Colon (tissue), 2 donors: ENCODE data around the gene ALPG.
"Not testable (repeated sequence)": the region's sequence is repeated elsewhere in the genome, so short reads cannot be mapped to it uniquely, and the experiment has no call there.

Source experiments
- FAIRE-seq: peaks from 2 replicates; lab custom pipeline; 2012; peaks lifted over from hg19 to GRCh38; lab: Jason Lieb, UNC
- donor health status: control.
- donor health status: control.

ALPG gene

DNA sequence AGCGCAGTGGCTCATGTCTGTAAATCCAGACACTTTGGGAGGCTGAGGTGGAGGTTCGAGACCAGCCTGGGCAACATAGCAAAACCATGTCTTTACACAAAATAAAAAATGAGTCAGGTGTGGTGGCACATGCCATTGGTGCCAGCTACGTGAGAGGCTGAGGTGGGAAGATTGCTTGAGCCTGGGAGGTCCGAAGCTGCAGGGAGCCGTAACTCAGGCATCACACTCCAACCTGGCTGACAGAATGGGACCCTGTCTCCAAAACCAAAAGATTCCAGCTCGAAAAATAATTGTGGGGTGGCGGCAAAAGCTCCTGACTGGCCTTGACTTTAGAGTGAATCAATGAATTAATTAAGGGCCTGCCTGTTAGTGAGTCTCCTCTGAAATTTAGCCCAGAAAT, 29.3 kb upstream of the ALPG start:
- FAIRE-seq = no peak

DNA sequence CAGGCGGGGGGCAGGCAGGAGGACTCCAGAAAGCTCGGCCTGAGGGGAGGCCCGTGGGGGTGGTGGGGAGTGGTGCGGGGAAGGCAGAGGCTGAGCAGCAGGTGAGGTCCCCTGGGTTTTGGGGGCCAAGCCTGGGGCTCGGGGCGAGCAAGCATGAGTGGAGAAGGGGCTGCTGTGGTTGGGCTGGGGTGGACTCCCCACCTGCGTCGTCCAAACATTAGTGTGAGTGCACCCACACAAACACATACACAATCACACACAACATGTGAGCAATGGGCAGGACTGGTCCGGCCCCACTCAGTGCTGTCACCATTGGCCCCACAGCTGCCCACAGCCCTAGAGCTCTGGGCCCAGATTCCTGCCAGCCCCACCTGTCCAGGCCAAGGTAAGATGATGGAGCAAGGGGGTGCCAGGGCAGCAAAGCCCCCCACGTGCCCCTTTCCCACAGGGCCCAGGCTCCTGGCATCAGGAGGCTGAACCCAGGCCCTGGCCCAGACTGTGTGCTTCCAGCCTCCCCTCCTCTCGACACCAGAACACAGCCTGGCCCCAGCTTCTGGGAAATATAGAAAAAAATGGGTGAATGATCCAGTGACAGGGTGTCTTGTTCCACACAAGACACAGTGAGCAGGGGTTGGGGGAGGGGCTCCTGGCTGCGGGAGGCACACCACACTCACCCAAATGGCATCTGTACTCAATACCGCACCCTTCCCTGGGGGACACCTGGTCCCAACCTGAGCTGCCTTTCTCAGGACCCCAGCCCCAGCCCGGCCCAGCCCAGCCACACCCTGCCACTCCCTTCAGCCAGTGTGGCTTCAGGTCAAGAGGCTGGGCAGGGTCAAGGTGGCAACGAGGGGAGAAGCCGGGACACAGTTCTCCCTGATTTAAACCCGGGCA, 28.6 kb upstream of the ALPG start:
- no peak for FAIRE-seq

DNA sequence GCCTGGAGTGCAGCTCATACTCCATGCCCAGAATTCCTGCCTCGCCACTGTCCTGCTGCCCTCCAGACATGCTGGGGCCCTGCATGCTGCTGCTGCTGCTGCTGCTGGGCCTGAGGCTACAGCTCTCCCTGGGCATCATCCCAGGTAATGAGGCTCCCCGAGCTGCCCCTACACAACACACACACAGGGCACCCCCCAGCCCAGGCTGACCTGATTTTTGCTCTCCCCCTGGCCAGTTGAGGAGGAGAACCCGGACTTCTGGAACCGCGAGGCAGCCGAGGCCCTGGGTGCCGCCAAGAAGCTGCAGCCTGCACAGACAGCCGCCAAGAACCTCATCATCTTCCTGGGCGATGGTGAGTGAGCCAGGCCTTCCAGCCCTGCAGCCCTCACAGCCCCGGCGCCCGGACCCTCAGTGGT, 27.9 kb upstream of the ALPG start, which contains the start of gene ALPP:
Gene ALPP, plus strand, starts transcription at position 17 of the 417 bp plus-strand sequence. Its CDS starts 52 bp downstream, at position 69.
- FAIRE-seq = not testable (repeated sequence)

DNA sequence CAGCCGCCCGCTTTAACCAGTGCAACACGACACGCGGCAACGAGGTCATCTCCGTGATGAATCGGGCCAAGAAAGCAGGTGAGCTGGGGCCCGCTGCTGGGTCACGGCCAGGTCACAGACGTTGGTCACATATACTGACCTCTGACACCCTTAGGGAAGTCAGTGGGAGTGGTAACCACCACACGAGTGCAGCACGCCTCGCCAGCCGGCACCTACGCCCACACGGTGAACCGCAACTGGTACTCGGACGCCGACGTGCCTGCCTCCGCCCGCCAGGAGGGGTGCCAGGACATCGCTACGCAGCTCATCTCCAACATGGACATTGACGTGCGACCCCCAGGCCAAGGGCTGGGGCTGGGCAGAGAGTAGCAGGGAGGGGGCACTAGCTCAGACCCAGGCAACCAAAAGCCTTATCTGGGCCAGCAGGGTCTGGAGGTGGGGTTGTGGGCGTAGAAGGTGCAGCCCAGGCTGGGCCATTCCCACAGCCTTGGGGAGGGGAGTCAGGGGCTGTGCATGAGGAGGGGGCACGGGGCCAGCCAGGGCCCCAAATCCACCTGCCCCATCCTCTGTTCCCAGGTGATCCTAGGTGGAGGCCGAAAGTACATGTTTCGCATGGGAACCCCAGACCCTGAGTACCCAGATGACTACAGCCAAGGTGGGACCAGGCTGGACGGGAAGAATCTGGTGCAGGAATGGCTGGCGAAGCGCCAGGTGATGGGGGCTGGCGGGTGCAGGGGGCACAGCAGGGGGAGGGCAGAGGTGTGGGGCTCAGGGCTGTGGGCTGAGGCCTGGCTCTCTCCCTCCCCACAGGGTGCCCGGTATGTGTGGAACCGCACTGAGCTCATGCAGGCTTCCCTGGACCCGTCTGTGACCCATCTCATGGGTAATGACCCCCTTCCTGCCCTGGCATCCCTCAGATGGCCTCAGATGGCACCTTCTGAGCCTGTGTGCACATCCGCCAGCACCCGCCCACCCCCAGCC, 26.7 kb upstream of the ALPG start:
- FAIRE-seq = not testable (repeated sequence)

- not testable (repeated sequence) for FAIRE-seq
Observed at GRCh38 chr2:232381204-232382031, 25.2 kb upstream of the ALPG start.

- FAIRE-seq = no peak
Observed at GRCh38 chr2:232382331-232383225, 24.1 kb upstream of the ALPG start.

- FAIRE-seq = no peak
Observed at GRCh38 chr2:232384466-232384865, 22.2 kb upstream of the ALPG start.

- not testable (repeated sequence) for FAIRE-seq
Observed at GRCh38 chr2:232385058-232385457, 21.6 kb upstream of the ALPG start.

DNA sequence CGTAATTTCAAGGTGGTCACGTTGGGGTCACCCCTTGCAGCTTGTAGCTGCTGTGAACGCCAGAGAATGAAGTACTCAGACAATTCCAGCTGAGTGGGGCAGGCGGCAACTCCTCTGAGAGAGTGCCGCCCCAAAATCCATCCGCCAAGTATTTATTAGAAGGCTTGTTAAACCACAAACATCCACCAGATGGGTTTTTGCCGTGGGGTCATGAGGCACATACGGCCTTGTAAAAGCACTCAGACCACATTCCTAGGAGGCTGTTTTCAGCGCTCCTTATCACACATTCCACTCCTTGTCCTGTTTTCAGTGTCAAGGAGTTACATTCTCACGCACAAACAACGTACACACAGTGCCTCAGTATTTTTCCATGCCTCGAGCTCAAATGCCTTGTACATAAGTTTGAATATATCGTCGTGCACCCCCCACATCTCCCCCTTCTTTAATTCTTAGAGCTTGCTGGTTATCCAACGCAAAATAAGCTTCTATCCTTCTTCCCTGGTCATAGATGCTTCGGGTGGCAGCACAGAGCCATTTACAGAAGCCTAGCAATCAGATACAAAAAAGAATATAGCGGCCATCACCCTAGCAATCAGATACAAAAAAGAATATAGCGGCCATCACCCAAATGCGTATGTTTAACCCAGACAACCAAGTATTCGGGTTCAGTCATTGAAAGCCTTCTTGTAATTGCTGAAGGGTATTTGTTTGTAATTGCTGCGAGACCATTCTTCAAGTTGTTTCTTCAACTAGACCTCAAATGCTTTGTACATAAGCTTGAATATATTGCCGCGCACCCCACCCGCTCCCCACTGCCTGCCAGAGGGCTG, 20.8 kb upstream of the ALPG start:
- FAIRE-seq = no peak

GRCh38 chr2:232386490-232386739, 20.2 kb upstream of the ALPG start:
- FAIRE-seq = no peak

DNA sequence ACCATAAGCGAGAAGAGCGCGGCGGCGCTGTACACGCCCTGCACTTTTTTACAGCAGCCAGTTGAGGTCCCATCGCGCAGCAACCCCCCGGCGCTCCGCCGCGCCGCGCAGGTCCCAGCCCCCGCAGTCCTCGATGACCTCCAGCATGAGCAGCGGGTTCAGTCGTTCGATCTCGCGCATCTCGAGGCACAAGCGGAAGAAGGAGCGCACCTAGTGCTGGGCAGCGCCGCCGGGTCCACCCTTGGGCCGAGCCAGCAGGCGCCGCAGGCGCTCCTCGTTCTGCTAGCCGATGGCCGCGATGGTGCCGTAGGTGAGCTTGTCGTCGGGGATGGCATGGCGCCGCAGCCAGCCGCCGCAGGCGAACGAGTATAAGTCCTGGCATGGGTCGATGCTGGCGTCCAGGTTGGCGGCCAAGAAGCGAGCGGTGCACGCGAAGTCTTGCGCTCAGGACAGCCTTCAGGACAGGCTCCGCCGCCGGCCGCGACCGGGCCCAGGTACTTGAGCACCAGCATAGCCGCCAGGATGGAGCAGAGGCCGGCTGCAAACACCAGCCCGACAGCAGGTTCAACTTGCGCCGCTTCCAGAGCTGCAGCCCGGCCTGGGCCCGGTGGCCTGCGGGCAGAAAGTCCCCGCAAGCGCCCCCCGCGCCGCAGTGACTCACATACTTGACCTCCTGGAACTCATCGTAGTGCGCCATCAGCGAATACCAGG, 19.7 kb upstream of the ALPG start:
- no peak for FAIRE-seq

DNA sequence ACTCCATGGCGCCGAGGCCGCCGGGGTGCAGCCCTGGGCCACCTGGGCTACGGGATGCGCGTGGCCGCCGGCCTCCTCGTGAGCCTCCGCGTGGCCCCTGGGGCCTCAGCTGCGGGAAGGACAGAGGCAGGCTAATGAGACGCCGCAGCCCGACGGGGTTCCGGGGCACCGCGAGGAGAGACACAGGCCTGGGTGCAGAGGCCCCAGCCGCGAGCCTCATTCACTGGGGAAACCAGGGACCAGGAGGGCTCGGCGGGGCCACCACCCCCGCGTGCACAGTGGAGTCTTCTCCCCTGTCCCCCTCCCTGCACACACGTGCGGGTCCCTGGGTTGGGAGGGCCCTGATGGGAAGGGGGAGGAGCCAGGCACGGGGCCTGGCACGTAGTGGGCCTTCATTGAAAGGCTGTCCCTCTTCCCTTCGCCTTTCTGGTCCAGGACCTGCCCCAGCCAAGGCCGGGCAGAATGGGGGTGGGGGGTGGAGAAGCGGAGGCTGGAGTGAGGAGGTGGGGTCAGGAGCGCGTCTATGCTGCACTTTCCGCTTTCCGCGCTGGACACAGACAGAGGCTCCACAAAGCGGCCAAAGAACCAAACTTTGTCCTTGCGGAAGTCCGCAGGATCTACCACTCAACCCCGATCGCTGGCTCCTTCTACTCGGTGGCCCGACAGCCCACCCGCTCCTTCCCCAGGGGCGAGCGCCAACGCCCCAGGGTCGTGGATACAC, 19.0 kb upstream of the ALPG start:
- no peak for FAIRE-seq

- FAIRE-seq = no peak
Observed at GRCh38 chr2:232388324-232388891, 18.2 kb upstream of the ALPG start.

DNA sequence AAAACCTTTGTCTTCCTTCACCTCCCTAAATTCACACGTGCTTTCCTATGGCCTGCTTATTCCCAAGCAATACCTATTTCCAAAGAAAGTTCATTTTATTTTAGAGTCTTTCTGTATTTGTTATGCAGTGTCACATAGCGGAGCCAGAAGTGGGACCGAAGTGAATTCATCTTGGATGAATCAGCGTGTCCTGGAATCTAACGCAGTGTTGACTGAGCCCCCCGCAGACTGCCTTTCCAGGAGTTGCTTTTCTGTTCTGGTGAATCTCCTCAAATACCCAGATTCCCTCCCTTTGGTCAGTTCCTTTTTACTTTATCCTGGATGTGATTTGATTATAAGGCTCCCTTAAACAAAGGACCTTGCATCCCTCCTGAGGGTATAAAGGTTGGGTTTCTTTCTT, 17.3 kb upstream of the ALPG start:
- FAIRE-seq = no peak

GRCh38 chr2:232390661-232391060, 16.0 kb upstream of the ALPG start:
- no peak for FAIRE-seq

DNA sequence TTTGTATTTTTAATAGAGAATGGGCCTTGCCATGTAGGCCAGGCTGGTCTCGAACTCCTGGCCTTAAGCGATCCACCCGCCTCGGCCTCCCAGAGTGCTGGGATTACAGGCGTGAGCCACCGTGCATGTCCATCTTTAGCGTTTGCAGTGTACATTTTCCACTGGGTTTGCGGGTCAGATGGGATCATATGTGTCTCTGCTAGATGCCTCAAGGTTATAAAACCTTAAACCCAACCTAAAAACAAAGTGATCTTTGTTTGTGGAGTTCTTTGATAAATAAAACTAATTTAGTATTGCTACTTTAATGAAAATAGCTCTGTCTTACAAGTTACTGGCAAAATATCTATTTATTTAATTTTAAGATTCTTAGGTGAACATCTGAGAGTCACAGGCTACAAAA, 13.1 kb upstream of the ALPG start:
- no peak for FAIRE-seq

DNA sequence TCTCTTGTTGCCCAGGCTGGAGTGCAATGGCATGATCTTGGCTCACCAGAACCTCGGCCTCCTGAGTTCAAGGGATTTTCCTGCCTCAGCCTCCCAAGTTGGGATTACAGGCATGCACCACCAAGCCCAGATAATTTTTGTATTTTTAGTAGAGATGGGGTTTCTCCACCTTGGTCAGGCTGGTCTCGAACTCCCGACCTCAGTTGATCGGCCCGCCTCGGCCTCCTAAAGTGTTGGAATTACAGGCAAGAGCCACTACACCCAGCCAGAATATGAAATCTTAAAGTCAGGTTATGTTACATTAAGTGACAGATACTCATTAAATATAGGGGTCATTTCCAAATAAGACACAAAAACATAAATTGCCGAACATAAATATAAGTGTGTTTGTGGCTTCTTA, 12.2 kb upstream of the ALPG start:
- FAIRE-seq = not testable (repeated sequence)

- no peak for FAIRE-seq
Observed at GRCh38 chr2:232395586-232395985, 11.1 kb upstream of the ALPG start.
